ENCODE results near the gene DDX31.

DDX31 gene

GRCh38 chr9:132591244-132591643, 78.5 kb downstream of the DDX31 start:
- DNase-seq, result no peak

- no peak for DNase-seq
Observed at GRCh38 chr9:132590318-132591182, 79.2 kb downstream of the DDX31 start.

GRCh38 chr9:132590037-132590317, 79.8 kb downstream of the DDX31 start:
- no peak for DNase-seq

GRCh38 chr9:132589148-132590036, 80.4 kb downstream of the DDX31 start:
- DNase-seq, result peak; percentile 58

- peak; percentile 72 for DNase-seq
Observed at GRCh38 chr9:132588501-132589147, 81.2 kb downstream of the DDX31 start.

GRCh38 chr9:132588098-132588497, 81.7 kb downstream of the DDX31 start:
- no peak for DNase-seq

- DNase-seq, result no peak
Observed at GRCh38 chr9:132587592-132587955, 82.2 kb downstream of the DDX31 start.

GRCh38 chr9:132586830-132587591, 82.8 kb downstream of the DDX31 start:
- DNase-seq, result peak; percentile 52

GRCh38 chr9:132585954-132586829, 83.6 kb downstream of the DDX31 start:
- peak; percentile 51 for DNase-seq

- peak; percentile 39 for DNase-seq
Observed at GRCh38 chr9:132584601-132585560, 84.9 kb downstream of the DDX31 start.

GRCh38 chr9:132583584-132584304, 86.0 kb downstream of the DDX31 start:
- peak; percentile 29 for DNase-seq

GRCh38 chr9:132582786-132583583, 86.8 kb downstream of the DDX31 start:
- DNase-seq, result no peak

- no peak for DNase-seq
Observed at GRCh38 chr9:132582276-132582785, 87.5 kb downstream of the DDX31 start, which contains the start of gene BARHL1. BARHL1 (plus strand) TSS chr9:132582606; CDS start chr9:132582798, 192 bp downstream.

GRCh38 chr9:132579427-132579798, 90.4 kb downstream of the DDX31 start:
- DNase-seq, result no peak

GRCh38 chr9:132578367-132578932, 91.3 kb downstream of the DDX31 start:
- no peak for DNase-seq

GRCh38 chr9:132577119-132577518, 92.7 kb downstream of the DDX31 start:
- DNase-seq, result no peak

- no peak for DNase-seq
Observed at GRCh38 chr9:132575811-132576210, 94.0 kb downstream of the DDX31 start.

GRCh38 chr9:132575005-132575609, 94.7 kb downstream of the DDX31 start:
- DNase-seq, result peak; percentile 92
